HG03175 (cell line): Measurements from ENCODE around the gene VEPH1.

Experiments
- ATAC-seq: cut with Tn5 transposase; IDR thresholded peaks from one replicate; pipeline ENCODE4 v1.9.1; 2021; ENCODE audit warnings: mild to moderate bottlenecking, moderate library complexity; ENCODE audit not compliant: unreplicated experiment

The VEPH1 gene

GRCh38 chr3:157275832-157276231 is 227.4 kb downstream of the VEPH1 start:
- ATAC-seq = no peak

- no peak for ATAC-seq
These were observed 228.5 kb downstream of the VEPH1 start for GRCh38 chr3:157274644-157275137.

GRCh38 chr3:157271283-157271882 is 231.8 kb downstream of the VEPH1 start:
- no peak for ATAC-seq

GRCh38 chr3:157268026-157268425 is 235.2 kb downstream of the VEPH1 start:
- ATAC-seq = no peak

GRCh38 chr3:157265931-157266330 is 237.3 kb downstream of the VEPH1 start:
- ATAC-seq = no peak

GRCh38 chr3:157263027-157263426 is 240.2 kb downstream of the VEPH1 start:
- no peak for ATAC-seq

GRCh38 chr3:157261000-157261399 is 242.2 kb downstream of the VEPH1 start:
- no peak for ATAC-seq

GRCh38 chr3:157259825-157260224 is 243.4 kb downstream of the VEPH1 start:
- ATAC-seq = no peak

GRCh38 chr3:157257101-157257500 is 246.1 kb downstream of the VEPH1 start:
- no peak for ATAC-seq

GRCh38 chr3:157255797-157256196 is 247.4 kb downstream of the VEPH1 start:
- no peak for ATAC-seq

- no peak for ATAC-seq
These were observed 251.5 kb downstream of the VEPH1 start for GRCh38 chr3:157251685-157252084.

- no peak for ATAC-seq
These were observed 253.6 kb downstream of the VEPH1 start for GRCh38 chr3:157249606-157250005.

GRCh38 chr3:157248590-157249422 is 254.4 kb downstream of the VEPH1 start:
- ATAC-seq = no peak

- no peak for ATAC-seq
These were observed 255.8 kb downstream of the VEPH1 start for GRCh38 chr3:157247391-157247790.

GRCh38 chr3:157242836-157243235 is 260.4 kb downstream of the VEPH1 start:
- ATAC-seq = no peak

- ATAC-seq = no peak
These were observed 261.6 kb downstream of the VEPH1 start for GRCh38 chr3:157241599-157241998.

- ATAC-seq = no peak
These were observed 262.8 kb downstream of the VEPH1 start for GRCh38 chr3:157240408-157240807.

GRCh38 chr3:157239082-157239704 is 264.0 kb downstream of the VEPH1 start:
- ATAC-seq = peak; percentile 100

- ATAC-seq = no peak
These were observed 264.8 kb downstream of the VEPH1 start for GRCh38 chr3:157238457-157238856.

- no peak for ATAC-seq
These were observed 265.3 kb downstream of the VEPH1 start for GRCh38 chr3:157237886-157238285.

GRCh38 chr3:157235291-157235690 is 267.9 kb downstream of the VEPH1 start:
- no peak for ATAC-seq

- ATAC-seq = no peak
These were observed 269.3 kb downstream of the VEPH1 start for GRCh38 chr3:157233923-157234322.
